Activated CD4-positive, alpha-beta T cell treated with anti-CD3 and anti-CD28 coated beads for 1 hour (primary cell): ENCODE measurements around the gene LMNA.
A peak's percentile ranks its signal among the peaks of the same experiment; 100 is the strongest.

Experiments used
- DNase-seq: peaks from one replicate; pipeline ENCODE4 v3.0.0-alpha.2; 2020

The LMNA gene

DNA sequence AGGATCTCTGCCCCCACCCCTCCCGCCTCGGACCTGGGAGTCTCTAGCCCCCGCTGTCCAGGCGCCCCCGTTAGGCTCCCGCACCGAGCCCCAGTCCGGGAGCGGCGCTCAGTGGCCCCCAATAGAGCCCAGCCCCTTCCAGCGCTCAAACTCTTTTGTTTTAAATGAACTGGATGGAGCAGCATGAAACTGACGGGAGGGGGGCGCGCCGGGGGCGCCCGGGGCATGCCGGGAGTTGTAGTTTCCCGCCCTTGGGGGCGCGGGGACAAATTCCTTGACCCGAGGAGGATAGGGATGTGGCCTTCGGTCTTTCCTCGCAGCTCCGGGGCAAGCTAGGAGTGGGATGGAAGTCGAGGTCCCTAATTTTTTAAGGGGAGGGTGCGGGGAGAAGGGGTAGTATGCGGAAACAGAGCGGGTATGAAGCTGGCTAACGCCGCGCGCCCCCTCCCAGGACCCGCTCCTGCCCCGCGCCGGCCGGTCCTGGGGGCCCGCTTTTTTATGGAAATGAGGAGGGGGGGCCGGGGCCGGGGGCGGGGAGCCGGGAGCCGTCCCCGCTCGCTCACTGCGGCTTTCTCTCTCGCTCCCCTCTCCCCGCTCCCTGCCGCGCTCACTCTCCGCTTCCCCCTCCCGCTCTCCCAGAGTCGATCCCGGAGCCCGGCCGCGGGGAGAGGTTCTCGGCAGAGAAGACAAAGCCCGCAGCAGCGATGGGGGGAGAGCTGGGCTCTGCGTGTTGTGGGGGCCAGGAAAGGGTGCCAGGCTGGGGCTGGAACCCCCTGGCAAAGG, 32.0 kb upstream of the LMNA start, which contains the start of gene MEX3A:
MEX3A (minus strand) TSS at position 157 of the 783 bp plus-strand sequence. CDS start 467 bp downstream, outside the sequence.
- peak; percentile 43 for DNase-seq

- no peak for DNase-seq
These were observed 30.4 kb upstream of the LMNA start for GRCh38 chr1:156083800-156084790.

GRCh38 chr1:156086256-156086662, 28.3 kb upstream of the LMNA start:
- no peak for DNase-seq

DNA sequence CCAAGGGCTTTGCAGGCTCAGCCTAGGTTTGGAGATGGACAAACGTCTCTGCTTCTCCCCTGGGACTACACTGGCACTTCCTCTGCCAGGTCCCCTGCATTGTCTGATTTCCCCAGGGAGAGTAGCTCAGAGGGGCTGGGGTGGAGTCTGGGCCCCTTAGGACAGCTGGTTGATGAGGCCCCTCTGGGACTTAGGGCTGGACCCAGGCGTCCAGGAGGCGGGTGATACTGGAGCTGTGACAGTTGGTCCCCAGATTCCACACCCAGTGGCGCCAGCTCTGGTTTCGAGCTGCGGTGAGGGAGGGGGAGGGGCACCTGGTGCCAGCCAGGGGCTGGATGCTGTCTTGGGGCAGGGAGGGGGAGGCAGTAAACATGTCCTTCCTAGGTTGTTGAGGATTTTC, 24.8 kb upstream of the LMNA start:
- no peak for DNase-seq

DNA sequence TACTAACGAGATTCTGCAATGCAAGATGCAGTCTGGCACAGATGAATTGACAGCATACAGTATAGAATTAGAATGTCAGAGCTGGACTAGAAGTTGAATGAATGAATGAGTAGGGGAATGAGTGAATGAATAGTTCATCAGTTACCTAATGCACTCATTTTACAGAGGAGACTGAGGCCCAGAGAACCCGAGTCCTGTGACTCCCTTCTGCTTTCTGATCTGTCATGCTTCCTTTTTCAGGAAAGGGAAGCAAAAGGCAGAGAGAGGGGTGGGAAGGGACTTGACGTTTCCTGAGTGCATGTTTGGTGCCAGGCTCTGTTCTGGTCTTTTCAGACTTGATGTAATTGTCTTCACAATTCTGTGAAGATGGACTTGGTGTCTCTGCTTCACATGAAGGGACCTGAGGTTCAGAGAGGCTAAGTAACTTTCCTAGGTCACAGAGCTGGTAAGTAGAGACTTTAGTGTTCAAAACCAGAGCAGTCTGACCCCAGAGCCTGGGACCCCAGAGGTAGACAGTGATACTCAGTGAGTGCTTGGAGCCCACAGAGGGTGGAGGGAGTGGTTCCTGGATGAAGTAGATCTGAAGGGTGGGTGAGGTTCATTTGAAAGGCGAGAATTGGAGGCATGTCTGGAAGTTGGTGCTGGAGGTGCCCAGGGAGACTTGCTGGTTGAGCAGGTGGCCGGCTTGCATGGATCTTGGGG, 24.2 kb upstream of the LMNA start:
- no peak for DNase-seq

DNA sequence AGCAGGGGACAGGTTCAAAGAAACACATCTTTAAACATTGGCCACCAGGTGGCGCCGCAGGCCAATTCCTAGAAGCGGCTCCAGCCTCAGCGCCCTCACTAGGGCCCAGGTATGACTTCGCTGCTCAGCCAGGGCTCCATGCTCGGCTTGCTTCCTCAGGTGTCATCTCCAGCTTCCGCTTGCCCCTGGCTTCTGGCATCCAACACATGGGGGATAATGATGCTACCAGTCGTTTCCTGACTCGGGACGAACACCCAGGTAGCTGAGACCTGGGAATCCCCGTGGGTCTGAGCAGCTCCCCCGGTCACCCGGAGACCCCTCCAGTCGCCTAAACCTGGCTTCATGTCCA, 23.7 kb upstream of the LMNA start:
- peak; percentile 86 for DNase-seq

GRCh38 chr1:156091610-156092009, 22.9 kb upstream of the LMNA start:
- DNase-seq, result no peak

DNA sequence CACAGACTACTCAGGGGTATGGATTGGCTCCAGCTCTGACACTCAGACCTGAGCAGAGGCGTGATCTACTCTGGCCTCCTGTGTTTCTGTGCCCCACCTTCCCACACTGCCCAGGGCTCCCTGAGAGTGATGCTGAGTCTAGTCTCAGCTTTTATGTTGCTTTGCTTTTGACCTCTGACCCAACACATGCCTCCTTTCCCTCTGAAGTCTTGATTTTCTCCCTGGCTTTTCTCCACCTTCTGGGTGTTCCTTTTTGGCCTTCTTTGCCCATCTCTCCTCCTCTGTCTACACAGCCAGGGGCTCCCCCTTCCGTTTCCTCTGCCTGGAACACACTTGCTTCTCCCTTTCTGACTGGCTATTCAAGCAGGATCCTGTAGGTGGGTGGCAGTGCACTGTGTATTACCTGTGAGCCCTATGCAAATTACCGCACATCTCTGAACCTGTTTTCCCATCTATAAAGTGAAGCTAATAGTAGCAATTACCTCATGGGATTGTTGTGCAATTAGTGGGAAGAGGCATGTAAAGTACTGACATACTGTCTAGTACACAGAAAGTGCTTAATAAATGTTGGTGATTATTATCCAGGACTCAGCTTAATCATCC, 18.5 kb upstream of the LMNA start:
- DNase-seq, result no peak

- peak; percentile 74 for DNase-seq
These were observed 17.7 kb upstream of the LMNA start for GRCh38 chr1:156096640-156097391.

GRCh38 chr1:156097499-156098178, 16.9 kb upstream of the LMNA start:
- no peak for DNase-seq

DNA sequence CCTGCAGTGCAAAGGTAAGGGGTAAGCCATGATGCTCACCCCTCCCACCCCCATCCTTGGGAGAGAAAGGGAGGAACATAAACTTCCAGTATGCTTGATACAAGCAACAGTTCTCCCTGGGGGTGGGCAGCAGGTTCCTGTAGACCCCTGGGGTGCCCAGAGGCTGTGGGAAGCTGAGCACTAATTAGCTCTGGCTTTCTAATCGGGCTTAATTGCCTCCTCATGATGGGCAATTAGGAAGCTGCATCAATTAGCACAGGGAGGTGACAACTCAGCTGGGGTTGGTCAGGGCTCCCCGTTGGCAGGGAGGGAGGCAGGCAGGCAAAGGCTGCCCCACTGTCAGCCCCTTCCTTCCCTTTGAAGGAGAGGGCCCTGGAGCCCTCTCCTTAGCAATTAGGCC, 15.7 kb upstream of the LMNA start:
- no peak for DNase-seq

DNA sequence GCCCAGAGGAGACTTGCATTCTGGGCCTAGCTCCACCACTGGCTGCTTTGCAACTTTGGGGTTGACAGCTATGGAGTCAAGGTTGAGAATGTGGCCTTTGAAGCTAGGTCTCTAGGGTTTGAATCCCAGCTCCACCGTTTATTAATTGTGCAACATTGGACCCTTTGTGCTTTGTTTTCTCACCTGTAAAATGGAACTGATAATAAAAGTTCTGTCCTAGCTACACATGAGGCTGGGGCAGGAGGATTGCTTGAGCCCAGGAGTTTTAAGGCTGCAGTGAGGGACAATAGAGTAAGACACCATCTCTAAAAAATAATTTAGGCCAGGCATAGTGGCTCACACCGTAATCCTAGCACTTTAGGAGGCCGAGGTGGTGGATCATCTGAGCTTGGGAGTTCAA, 15.2 kb upstream of the LMNA start:
- DNase-seq, result no peak

DNA sequence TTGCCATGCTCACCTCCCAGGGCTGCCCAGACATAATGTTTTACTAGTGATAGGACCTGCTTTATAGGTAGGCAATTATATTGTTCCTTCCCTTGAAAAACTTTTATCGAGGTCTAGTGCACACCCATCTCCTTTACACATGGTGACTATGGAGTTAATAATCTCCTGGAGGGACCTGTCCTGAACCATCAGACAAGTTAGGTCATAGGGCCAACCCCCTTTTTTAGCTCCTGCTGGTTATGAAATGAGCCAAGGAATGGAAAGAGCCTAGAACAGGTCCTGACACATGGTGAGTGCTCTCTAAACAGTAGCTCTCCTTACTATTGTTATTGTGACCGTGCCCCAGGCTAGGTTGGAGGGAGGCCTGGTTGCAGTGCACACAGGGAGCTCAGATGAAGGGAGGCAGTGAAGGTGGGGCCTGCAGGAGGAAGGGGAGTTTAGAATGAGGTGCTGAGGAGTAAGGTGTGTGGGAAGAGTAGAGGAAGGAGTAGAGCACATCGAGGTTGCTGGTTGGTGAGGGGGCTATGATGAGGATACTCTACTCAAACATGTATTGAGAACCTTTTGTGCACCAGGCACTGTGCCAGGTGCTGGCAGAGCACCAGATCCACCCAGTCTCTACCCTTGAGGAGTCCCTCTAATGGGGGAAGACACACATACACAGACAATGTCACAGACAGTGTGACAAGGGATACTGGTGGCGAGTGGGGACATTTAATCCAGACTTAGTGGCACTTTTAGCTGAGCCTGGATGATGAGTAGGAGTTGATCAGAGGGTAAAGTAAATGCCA, 14.1 kb upstream of the LMNA start:
- DNase-seq, result no peak

DNA sequence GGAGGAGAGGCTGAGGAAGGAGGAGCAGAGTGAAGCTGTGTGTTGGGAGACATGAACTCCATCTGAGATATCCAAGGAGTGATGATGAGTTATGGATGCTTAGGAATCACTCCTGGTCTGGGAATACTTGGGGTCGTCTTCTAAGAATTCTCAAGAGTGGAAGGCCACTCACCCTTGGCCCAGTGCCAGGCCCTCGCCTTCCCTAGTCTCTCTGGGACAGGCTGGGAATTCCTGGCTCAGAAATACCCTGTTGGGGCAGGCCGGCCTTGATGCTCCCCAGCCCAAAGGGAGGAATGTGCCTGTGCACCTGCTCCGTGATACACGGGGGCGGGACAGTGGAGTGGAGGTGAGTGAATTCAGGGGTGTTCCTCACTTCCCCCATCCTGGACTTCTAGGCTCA, 12.6 kb upstream of the LMNA start:
- no peak for DNase-seq

GRCh38 chr1:156102633-156103511, 11.6 kb upstream of the LMNA start:
- DNase-seq, result no peak

GRCh38 chr1:156103521-156103947, 11.0 kb upstream of the LMNA start:
- no peak for DNase-seq

DNA sequence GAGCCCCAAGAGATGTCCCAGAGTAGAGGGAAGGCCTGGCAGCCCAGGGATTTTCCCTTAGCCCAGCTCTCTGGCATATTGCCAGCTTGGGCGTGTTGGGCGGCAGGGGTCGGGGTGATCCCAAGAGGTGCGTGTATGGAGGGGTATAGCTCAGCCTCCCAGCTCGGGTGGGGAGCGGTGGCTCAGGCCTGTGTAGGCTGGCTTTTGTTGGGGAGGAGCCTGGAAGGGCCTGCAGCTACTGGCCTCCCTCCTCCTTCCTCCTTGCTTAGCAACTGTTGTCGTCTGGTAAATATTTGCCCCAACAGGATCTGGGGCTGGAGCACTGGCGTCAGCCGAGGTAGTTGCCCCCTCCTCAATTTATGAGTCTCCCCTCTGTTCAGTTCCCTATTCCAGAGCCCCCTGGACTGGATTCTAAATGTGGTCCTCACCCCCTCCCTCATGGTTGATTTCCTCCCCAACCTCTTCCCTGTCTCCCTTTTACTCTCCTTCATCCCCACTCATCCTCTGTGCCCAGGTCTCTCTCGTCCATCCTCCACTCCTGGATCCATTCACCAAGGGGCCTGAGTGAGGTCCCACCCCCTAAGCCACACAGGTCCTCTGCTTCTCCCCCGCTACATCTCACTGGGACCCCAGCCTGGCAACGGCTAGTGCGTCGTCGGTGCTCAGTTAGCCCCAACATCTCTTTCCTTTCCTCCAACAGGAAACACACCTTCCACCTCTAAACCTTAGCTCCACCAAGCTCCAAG, 10.3 kb upstream of the LMNA start:
- no peak for DNase-seq
